NT2/D1 (cell line): Measurements from ENCODE around the gene LRRC4C.

Source experiments
- DNase-seq: peaks from one replicate; pipeline ENCODE4 v3.0.0-alpha.2; 2011; ENCODE audit warnings: low read depth, low spot score
- H3K27me3 ChIP-seq: 2 replicates; pipeline ENCODE4 v1.6.0; 2011; ENCODE audit warnings: mild to moderate bottlenecking; ENCODE audit not compliant: insufficient read length, insufficient read depth
- H3K36me3 ChIP-seq: 2 replicates; pipeline ENCODE4 v1.6.1; 2011; ENCODE audit warnings: mild to moderate bottlenecking, low read length, mixed read lengths; ENCODE audit not compliant: insufficient read depth, insufficient read length
- H3K4me1 ChIP-seq: 2 replicates; pipeline ENCODE4 v1.5.1; 2011; ENCODE audit not compliant: insufficient read depth, insufficient read length
- H3K4me3 ChIP-seq: 2 replicates; pipeline ENCODE4 v1.5.1; 2011; ENCODE audit warnings: low read depth; ENCODE audit not compliant: insufficient read length
- H3K9ac ChIP-seq: 2 replicates; pipeline ENCODE4 v1.6.0; 2011; ENCODE audit warnings: low read depth; ENCODE audit not compliant: insufficient read length
- H3K9me3 ChIP-seq: 2 replicates; pipeline ENCODE4 v1.5.1; 2011; ENCODE audit warnings: mild to moderate bottlenecking, low read length; ENCODE audit not compliant: insufficient read depth
- SUZ12 ChIP-seq: IDR thresholded peaks from 2 replicates; pipeline ENCODE4 v1.6.1; 2011; ENCODE audit not compliant: insufficient read length, insufficient read depth; ENCODE audit errors: extremely low read depth
- YY1 ChIP-seq: IDR thresholded peaks from 2 replicates; pipeline ENCODE4 v1.6.1; 2011; ENCODE audit not compliant: insufficient read length, insufficient read depth
- ZNF274 ChIP-seq: IDR thresholded peaks from 2 replicates; pipeline ENCODE4 v1.6.1; 2011; ENCODE audit warnings: mild to moderate bottlenecking, low read depth, low read length

LRRC4C gene

GRCh38 chr11:40432358-40432757, 1027.1 kb downstream of the LRRC4C start:
- no peaks in the 10 kb centered on the region for H3K36me3 ChIP-seq
- no peak overlapping the region for H3K9ac ChIP-seq
- no peak overlapping the region for H3K4me3 ChIP-seq
- H3K27me3 ChIP-seq: no peaks in the 10 kb centered on the region
- DNase-seq: no peak
- H3K4me1 ChIP-seq: no peaks in the 10 kb centered on the region
- H3K9me3 ChIP-seq: no peaks in the 10 kb centered on the region
- no peak for TF ChIP-seq SUZ12

GRCh38 chr11:40425168-40425567, 1034.3 kb downstream of the LRRC4C start:
- Histone ChIP-seq H3K9ac (no peak overlapping the region), H3K4me3 (no peak overlapping the region), H3K27me3 (no peaks in the 10 kb centered on the region), H3K9me3 (no peaks in the 10 kb centered on the region), H3K36me3 (no peaks in the 10 kb centered on the region), H3K4me1 (no peaks in the 10 kb centered on the region)
- no peak for DNase-seq
- no peak for TF ChIP-seq YY1
- TF ChIP-seq SUZ12: no peak
- TF ChIP-seq ZNF274: no peak

GRCh38 chr11:40421208-40421981, 1038.1 kb downstream of the LRRC4C start:
- no peak for DNase-seq
- H3K9me3 ChIP-seq: no peaks in the 10 kb centered on the region
- TF ChIP-seq YY1 (no peak), SUZ12 (no peak), ZNF274 (no peak)
- no peak overlapping the region for H3K9ac ChIP-seq
- no peaks in the 10 kb centered on the region for H3K27me3 ChIP-seq
- H3K4me1 ChIP-seq: no peaks in the 10 kb centered on the region
- no peaks in the 10 kb centered on the region for H3K36me3 ChIP-seq
- no peak overlapping the region for H3K4me3 ChIP-seq

GRCh38 chr11:40417627-40418026, 1041.8 kb downstream of the LRRC4C start:
- Histone ChIP-seq H3K9ac (no peak overlapping the region), H3K4me1 (no peaks in the 10 kb centered on the region), H3K27me3 (no peaks in the 10 kb centered on the region), H3K4me3 (no peak overlapping the region), H3K36me3 (no peaks in the 10 kb centered on the region), H3K9me3 (no peaks in the 10 kb centered on the region)
- DNase-seq: no peak
- TF ChIP-seq ZNF274 (no peak), YY1 (no peak), SUZ12 (no peak)

GRCh38 chr11:40407355-40407754, 1052.1 kb downstream of the LRRC4C start:
- Histone ChIP-seq H3K36me3 (no peaks in the 10 kb centered on the region), H3K4me3 (no peak overlapping the region), H3K4me1 (no peaks in the 10 kb centered on the region), H3K9me3 (no peaks in the 10 kb centered on the region), H3K27me3 (no peaks in the 10 kb centered on the region), H3K9ac (no peak overlapping the region)
- DNase-seq: no peak
- TF ChIP-seq ZNF274 (no peak), SUZ12 (no peak), YY1 (no peak)

GRCh38 chr11:40405614-40406013, 1053.8 kb downstream of the LRRC4C start:
- Histone ChIP-seq H3K9me3 (no peaks in the 10 kb centered on the region), H3K9ac (no peak overlapping the region), H3K36me3 (no peaks in the 10 kb centered on the region), H3K27me3 (no peaks in the 10 kb centered on the region), H3K4me3 (no peak overlapping the region), H3K4me1 (no peaks in the 10 kb centered on the region)
- DNase-seq: no peak
- TF ChIP-seq SUZ12 (no peak), YY1 (no peak), ZNF274 (no peak)

- TF ChIP-seq ZNF274 (no peak), YY1 (no peak)
- Histone ChIP-seq H3K9me3 (no peaks in the 10 kb centered on the region), H3K4me1 (no peaks in the 10 kb centered on the region), H3K4me3 (no peak overlapping the region), H3K27me3 (no peaks in the 10 kb centered on the region), H3K9ac (no peak overlapping the region), H3K36me3 (no peaks in the 10 kb centered on the region)
- DNase-seq: no peak
Observed at GRCh38 chr11:40403321-40403720, 1056.1 kb downstream of the LRRC4C start.
